ENCODE data around the gene REC114.
"Not testable (repeated sequence)": the region's sequence is repeated elsewhere in the genome, so short reads cannot be mapped to it uniquely, and the experiment has no call there.

Gene REC114

DNA sequence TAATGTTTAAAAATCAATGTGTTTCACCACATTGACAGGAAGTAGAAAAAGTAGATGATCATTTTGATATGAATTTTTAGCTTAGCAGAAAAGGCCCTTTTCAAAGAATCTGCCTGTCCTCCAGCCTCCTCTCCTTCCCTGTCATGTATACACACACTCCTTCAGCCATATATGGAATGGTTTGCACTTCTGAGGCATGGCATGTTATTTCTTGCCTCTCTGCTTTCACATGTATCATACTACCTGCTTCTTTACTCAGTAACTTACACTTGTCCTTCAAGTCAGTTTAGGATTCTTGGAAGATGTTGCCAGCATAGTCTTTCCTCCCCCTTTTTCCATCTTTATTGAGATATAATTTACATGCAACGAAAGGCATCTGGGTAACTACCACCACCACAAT is 79.0 kb downstream of the REC114 start:
- in situ Hi-C loops (cut with MboI; ENCODE audit: low sequenced_read_pairs), result no loop called here

DNA sequence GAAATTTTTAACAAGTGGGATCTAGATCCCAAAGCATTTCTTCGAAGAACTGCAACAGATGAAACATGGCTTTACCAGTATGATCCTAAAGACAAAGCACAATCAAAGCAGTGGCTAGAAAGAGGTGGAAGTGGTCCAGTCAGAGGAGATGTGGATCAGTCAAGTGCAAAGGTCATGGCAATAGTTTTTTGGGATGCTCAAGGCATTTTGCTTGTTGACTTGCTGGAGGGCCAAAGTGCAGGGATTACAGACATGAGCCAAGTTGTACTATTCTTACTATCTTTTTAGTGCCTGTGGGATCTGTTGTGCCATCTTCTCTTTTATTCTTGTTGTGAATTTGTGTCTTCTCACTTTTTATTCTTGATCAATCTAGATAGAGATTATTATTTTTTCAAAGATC is 82.0 kb downstream of the REC114 start:
- in situ Hi-C loops (cut with MboI; ENCODE audit: low sequenced_read_pairs), result no loop called here

GRCh38 chr15:73527598-73527997 is 84.6 kb downstream of the REC114 start:
- in situ Hi-C loops (cut with MboI; ENCODE audit: low sequenced_read_pairs), result no loop called here

DNA sequence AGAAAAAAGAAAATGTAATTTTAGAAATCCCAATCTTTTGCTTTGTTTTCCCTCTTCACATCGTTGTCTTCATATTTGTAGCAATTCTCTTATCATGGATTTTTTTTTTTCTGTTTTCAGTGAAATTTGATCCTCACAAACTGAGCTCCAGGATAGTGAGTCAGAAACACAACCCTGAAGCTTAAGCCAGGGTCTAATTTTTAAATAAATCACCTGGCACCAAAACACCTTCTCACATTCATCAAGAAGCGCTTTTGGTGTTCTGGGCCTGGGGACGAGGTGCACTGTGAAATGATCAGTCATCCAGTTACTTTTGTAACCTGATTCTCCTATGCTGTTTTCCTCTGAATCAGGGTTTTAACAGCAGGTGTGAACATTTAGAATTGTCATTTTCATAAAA is 87.7 kb downstream of the REC114 start:
- in situ Hi-C loops (cut with MboI; ENCODE audit: low sequenced_read_pairs), result no loop called here

GRCh38 chr15:73538123-73538522 is 95.2 kb downstream of the REC114 start:
- in situ Hi-C loops (cut with MboI; ENCODE audit: low sequenced_read_pairs), result no loop called here

- in situ Hi-C loops (cut with MboI; ENCODE audit: low sequenced_read_pairs), result no loop called here
Observed at GRCh38 chr15:73538563-73539211, 95.7 kb downstream of the REC114 start.

DNA sequence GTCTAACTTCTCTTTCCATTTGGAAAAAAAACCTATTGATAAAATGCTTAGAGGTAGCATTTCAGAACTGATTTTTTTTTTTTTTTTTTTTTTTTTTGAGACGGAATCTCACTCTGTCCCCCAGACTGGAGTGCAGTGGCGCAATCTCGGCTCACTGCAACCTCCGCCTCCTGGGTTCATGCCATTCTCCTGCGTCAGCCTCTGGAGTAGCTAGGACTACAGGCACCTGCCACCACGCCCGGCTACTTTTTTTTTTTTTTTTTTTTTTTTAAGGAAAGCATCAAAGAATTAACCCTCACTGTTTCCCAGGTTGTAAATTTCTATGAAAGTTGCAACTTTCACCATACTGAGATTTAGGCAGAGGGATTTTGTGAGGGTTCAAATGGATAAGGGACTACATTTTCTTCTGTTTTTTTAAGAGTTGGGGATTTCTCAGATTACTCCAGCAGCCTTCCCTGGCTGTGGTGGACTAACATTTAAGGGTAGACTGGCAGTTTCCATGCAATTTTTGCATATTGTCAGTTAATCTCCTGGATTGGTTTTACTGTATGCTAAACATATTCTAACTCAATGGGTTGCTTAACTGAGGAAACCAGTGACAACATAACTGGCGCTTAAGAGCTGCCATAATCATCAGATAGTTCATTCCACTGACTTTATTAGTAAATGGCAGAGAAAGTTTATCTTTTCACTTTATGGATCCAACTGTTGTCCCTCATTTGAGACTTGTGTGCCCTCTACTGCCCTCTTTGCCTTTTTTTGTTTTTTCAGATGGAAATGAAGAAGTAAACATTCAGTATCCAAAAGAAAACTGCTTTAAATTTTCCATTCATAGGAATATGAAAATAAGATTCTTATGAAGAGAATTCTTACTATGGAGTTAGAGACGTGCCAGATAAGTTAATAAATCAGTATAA is 96.5 kb downstream of the REC114 start:
- in situ Hi-C loops (cut with MboI; ENCODE audit: low sequenced_read_pairs), result no loop called here

DNA sequence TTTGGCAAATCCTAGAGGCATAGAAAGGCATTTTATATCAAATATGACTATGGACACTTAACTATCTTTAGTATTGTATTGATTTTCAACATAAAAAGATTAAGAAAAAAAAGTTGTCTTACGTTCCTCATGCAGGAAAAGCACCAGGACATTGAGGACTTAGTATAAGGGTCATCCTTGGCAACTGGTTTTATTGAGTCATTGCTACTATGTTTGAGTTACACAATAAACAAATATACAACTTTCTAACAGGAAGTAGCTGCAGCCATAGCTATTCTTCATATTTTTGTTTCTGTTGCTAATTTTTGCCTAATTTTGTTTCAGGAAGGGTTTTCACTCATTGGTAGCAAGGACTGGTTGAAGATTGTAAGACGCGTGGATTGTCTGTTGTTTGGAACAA is 97.2 kb downstream of the REC114 start:
- in situ Hi-C loops (cut with MboI; ENCODE audit: low sequenced_read_pairs), result no loop called here

DNA sequence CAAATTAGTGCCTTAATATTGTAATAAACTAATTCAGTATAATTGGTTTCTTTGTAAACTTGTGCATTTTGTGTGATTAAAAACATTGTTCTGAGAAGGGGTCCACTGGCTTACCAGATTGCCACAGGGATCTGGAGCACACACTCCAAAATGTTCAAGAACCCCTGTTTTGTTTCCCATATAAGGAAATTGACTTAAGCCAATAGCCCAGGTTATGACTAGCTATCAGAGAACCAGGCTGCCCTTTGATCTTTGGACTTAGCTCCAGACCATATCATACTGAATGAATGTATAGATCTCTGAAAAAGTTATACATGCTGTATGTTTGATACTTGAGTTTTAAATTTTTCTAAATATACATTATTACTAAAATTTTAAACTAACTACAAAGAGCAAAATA is 98.5 kb downstream of the REC114 start:
- in situ Hi-C loops (cut with MboI; ENCODE audit: low sequenced_read_pairs), result no loop called here

DNA sequence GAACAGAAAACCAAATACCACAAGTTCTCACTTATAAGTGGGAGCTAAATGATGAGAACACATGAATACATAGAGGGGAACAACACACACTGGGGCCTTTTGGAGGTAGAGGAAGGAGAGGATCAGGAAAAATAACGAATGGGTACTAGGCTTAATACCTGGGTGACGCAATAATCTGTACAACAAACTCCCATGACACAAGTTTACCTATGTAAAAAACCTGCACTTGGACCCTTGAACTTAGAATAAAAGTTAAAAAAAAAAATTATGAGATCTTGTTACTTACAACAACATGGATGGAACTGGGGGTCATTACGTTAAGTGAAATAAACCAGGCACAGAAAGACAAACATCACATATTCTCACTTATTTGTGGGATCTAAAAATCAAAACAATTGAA is 106.0 kb downstream of the REC114 start:
- in situ Hi-C loops (cut with MboI; ENCODE audit: low sequenced_read_pairs), result not testable (repeated sequence)

DNA sequence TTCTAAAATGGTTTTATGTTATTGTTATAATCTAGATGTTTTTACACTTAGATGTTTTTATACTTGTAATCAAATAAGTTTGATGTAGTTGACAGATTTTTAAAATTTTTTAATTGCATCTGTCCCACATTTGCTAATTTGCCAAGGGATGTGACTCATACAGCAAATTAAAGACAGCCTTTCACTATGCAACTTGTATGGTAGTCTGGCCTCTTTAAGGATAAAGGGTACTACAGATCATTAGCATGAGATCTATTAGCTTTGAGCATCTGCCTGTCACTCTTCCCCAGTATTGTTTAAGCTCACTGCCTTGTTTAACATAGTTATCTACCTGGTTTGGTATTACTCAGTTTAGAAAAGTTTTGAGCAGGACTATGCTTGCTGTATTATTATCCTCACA is 107.2 kb downstream of the REC114 start:
- in situ Hi-C loops (cut with MboI; ENCODE audit: low sequenced_read_pairs), result no loop called here

- in situ Hi-C loops (cut with MboI; ENCODE audit: low sequenced_read_pairs), result no loop called here
Observed at GRCh38 chr15:73555080-73555479, 112.1 kb downstream of the REC114 start.

GRCh38 chr15:73558529-73558928 is 115.6 kb downstream of the REC114 start:
- in situ Hi-C loops (cut with MboI; ENCODE audit: low sequenced_read_pairs), result no loop called here

- in situ Hi-C loops (cut with MboI; ENCODE audit: low sequenced_read_pairs), result no loop called here
Observed at GRCh38 chr15:73560501-73561117, 117.6 kb downstream of the REC114 start.

- in situ Hi-C loops (cut with MboI; ENCODE audit: low sequenced_read_pairs), result no loop called here
Observed at GRCh38 chr15:73564255-73564654, 121.3 kb downstream of the REC114 start.

DNA sequence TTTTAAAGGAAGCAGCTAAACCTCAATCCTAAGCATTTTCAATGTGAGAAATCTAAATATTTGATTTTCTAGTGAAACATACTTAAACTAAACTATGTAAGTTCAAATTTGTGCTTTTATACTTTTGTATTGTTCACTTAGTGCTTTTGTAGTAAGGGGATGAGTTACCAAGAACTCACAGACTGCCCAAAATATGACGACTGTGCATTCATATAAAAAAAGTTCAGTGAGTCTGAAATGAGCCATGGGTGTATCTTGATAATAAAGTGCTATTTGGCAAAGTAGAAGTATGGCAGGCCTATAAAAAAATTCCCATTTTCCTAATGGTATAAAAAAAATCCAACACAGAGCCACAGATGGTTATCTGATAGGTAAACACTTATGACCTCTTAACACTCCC is 124.1 kb downstream of the REC114 start:
- in situ Hi-C loops (cut with MboI; ENCODE audit: low sequenced_read_pairs), result no loop called here

- in situ Hi-C loops (cut with MboI; ENCODE audit: low sequenced_read_pairs), result no loop called here
Observed at GRCh38 chr15:73568564-73569280, 125.8 kb downstream of the REC114 start.

DNA sequence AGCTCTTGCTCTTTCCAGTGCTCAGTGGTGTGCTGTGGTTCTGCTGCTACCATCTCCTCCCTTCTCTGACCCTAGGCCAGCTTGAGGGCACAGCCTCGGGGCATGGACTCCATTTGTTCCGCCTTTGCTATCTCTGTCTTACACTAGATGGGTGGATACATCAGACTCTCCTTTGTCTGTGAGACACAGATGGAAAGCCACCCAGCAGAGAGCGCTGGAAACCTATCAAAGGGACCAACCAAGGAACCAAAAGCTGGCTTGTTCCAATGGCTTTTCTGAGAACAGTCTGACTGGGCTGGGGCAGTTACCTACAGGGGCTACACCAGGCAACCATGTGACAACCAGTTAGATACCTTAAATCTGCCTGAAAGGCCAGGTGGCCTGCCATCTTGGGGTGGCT is 126.4 kb downstream of the REC114 start:
- in situ Hi-C loops (cut with MboI; ENCODE audit: low sequenced_read_pairs), result no loop called here

GRCh38 chr15:73570355-73571032 is 127.5 kb downstream of the REC114 start:
- in situ Hi-C loops (cut with MboI; ENCODE audit: low sequenced_read_pairs), result no loop called here

- in situ Hi-C loops (cut with MboI; ENCODE audit: low sequenced_read_pairs), result no loop called here
Observed at GRCh38 chr15:73571346-73571745, 128.4 kb downstream of the REC114 start.

DNA sequence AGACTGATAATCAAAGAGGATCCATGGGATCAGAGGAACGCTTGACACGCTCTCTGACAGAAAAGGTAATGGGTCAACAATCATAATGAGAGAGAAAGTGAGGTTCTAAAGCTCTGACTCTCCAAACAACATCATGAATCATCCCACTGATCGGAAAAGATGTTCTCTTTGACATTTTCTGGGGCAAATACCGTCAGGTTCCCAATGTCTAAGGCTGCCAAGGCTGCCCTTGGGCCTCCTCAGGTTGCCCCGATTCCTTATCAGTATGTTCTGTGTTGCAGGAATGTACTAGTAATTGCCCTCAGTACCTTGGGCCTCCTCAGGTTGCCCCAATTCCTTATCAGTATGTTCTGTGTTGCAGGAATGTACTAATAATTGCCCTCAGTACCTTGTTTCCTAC is 129.3 kb downstream of the REC114 start:
- in situ Hi-C loops (cut with MboI; ENCODE audit: low sequenced_read_pairs), result no loop called here
